ENCODE data around the gene PDE1A.
"Not testable (repeated sequence)": the region's sequence is repeated elsewhere in the genome, so short reads cannot be mapped to it uniquely, and the experiment has no call there.

PDE1A gene

GRCh38 chr2:182404975-182405561, 21.8 kb downstream of the PDE1A start:
- DNase-seq: no peak

GRCh38 chr2:182404092-182404491, 22.7 kb downstream of the PDE1A start:
- no peak for DNase-seq

GRCh38 chr2:182393270-182393760, 33.5 kb downstream of the PDE1A start:
- no peak for DNase-seq

- no peak for DNase-seq
Measured at GRCh38 chr2:182391443-182391842, 35.4 kb downstream of the PDE1A start.

GRCh38 chr2:182386267-182386880, 40.5 kb downstream of the PDE1A start:
- DNase-seq: not testable (repeated sequence)

GRCh38 chr2:182384860-182385259, 42.0 kb downstream of the PDE1A start:
- DNase-seq: no peak

- DNase-seq: no peak
Measured at GRCh38 chr2:182381225-182381624, 45.6 kb downstream of the PDE1A start.

GRCh38 chr2:182379241-182379640, 47.6 kb downstream of the PDE1A start:
- DNase-seq: no peak

- DNase-seq: no peak
Measured at GRCh38 chr2:182378759-182379158, 48.1 kb downstream of the PDE1A start.

GRCh38 chr2:182377467-182377866, 49.4 kb downstream of the PDE1A start:
- DNase-seq: no peak

GRCh38 chr2:182375862-182376261, 51.0 kb downstream of the PDE1A start:
- DNase-seq: no peak

- no peak for DNase-seq
Measured at GRCh38 chr2:182372661-182373060, 54.2 kb downstream of the PDE1A start.

GRCh38 chr2:182368996-182369395, 57.8 kb downstream of the PDE1A start:
- DNase-seq: no peak

- no peak for DNase-seq
Measured at GRCh38 chr2:182368446-182368845, 58.4 kb downstream of the PDE1A start.

- DNase-seq: no peak
Measured at GRCh38 chr2:182367401-182367800, 59.4 kb downstream of the PDE1A start.

GRCh38 chr2:182366628-182367027, 60.2 kb downstream of the PDE1A start:
- DNase-seq: no peak

- DNase-seq: no peak
Measured at GRCh38 chr2:182365855-182366254, 61.0 kb downstream of the PDE1A start.

- no peak for DNase-seq
Measured at GRCh38 chr2:182361477-182361876, 65.4 kb downstream of the PDE1A start.

GRCh38 chr2:182360663-182361260, 66.1 kb downstream of the PDE1A start:
- no peak for DNase-seq

GRCh38 chr2:182359990-182360662, 66.7 kb downstream of the PDE1A start:
- DNase-seq: no peak

GRCh38 chr2:182359027-182359989, 67.5 kb downstream of the PDE1A start:
- no peak for DNase-seq

- DNase-seq: no peak
Measured at GRCh38 chr2:182358601-182359000, 68.2 kb downstream of the PDE1A start.

GRCh38 chr2:182355815-182356214, 71.0 kb downstream of the PDE1A start:
- no peak for DNase-seq
